Caki2 (cell line): ENCODE results near the gene TSPAN18. TPM values are rescaled to one million over a fixed set of nuclear protein-coding genes. Genes with fewer than 3 reads are reported as not detected.

Experiments
- DNase-seq: peaks from one replicate; pipeline ENCODE4 v3.0.0-alpha.2; 2015; ENCODE audit warnings: low read depth
- in situ Hi-C: cut with HindIII; loops from 2 replicates; pipeline ENCODE4 v1.10.0; 2016; ENCODE audit warnings: low sequenced_read_pairs, low pct_unique_long_range_greater_than_20kb, mixed read lengths
- total RNA-seq: library from RNA; depleted of rRNA; stranded (reverse); fragments of >200 nt; shearing (Covaris generic); gene quantifications from 2 replicates; pipeline ENCODE4 v1.2.3, GENCODE V29; 2014; ENCODE audit warnings: low replicate concordance

TSPAN18 gene
- total RNA-seq, 1 experiment from 2014 or later: not detected

- in situ Hi-C loops: loop anchor here (25.0 kb wide), 1 partner anchor 186 kb away; no protein-coding TSS in a partner anchor
- no peak for DNase-seq
These were observed 199.3 kb downstream of the TSPAN18 start for GRCh38 chr11:44926036-44926435.

GRCh38 chr11:44927174-44927661, 200.5 kb downstream of the TSPAN18 start:
- in situ Hi-C loops: loop anchor here (25.0 kb wide), 1 partner anchor 185 kb away; no protein-coding TSS in a partner anchor

DNA sequence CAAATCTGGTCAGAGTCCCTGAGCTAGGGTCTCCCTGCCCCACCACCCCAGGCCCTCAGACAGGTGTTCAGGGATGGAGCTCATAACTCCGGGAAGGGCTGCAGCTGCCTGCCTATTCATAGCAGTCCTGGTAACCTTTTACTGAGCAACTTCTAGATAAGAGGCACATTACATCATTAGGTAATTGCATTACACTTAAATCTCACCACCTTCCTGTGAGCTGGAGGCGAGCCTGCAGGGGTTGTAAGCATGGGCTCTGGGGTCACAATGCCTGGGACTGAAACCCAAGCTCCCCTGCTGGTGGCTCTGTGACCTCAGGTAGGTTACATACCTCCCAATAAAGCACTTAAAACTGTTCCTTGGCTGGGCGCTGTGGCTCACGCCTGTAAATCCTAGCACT, 201.4 kb downstream of the TSPAN18 start:
- in situ Hi-C loops: loop anchor here (25.0 kb wide), 1 partner anchor 184 kb away; no protein-coding TSS in a partner anchor
- no peak for DNase-seq

More at GRCh38 chr11:44927174-44927661, 200.5 kb downstream of the TSPAN18 start:
- DNase-seq: peak; percentile 44

DNA sequence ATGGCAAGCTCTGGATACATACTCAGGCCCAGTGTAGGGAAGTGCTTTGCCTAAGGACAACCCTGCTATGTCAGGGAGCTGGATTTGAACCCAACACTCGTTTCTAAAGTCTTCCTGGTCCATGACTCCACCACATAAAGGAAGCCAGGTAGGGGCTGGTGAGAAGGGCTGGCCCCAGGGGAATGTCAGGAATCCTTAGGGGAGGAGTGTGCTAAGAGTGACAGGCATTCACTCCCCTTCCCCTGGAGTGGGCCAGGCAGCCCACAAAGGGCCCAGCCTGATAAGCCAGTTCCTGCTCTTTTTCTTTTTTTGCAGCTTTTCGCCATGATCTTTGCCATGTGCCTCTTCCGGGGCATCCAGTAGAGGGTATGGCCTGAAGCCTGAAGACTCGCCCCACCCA, 202.1 kb downstream of the TSPAN18 start:
- DNase-seq: no peak
- in situ Hi-C loops: loop anchor here (25.0 kb wide), 1 partner anchor 183 kb away; no protein-coding TSS in a partner anchor

- in situ Hi-C loops: loop anchor here (25.0 kb wide), 1 partner anchor 182 kb away; no protein-coding TSS in a partner anchor
- no peak for DNase-seq
These were observed 204.0 kb downstream of the TSPAN18 start for GRCh38 chr11:44930588-44931302.

- no peak for DNase-seq
- in situ Hi-C loops: loop anchor here (25.0 kb wide), 1 partner anchor 181 kb away; no protein-coding TSS in a partner anchor
These were observed 204.7 kb downstream of the TSPAN18 start for GRCh38 chr11:44931466-44931865.

- in situ Hi-C loops: loop anchor here (25.0 kb wide), 1 partner anchor 178 kb away; no protein-coding TSS in a partner anchor
- DNase-seq: no peak
These were observed 207.3 kb downstream of the TSPAN18 start for GRCh38 chr11:44934110-44934509.

GRCh38 chr11:44934735-44935250, 208.0 kb downstream of the TSPAN18 start:
- DNase-seq: no peak
- in situ Hi-C loops: loop anchor here (25.0 kb wide), 1 partner anchor 178 kb away; no protein-coding TSS in a partner anchor

DNA sequence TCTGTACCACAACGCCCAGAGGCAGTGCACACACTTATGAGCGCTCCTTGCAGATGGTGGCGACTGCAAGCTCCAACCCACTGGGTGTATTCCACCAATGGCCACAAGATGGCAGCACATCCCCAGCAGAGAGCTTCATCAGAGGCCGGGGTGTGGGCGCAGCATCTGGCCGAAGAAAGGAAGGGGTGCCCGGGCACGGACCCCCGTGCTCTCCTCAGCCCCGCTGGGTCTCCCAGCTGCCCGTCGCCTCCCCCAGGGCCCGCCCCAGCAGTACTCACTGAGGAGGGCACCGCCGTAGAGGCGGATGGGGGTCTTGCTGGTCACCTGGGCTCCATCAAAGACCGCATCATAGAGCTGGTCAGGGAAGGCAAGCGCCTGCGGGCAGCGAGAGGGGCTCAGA, 209.8 kb downstream of the TSPAN18 start:
- in situ Hi-C loops: loop anchor here (25.0 kb wide), 1 partner anchor 176 kb away; no protein-coding TSS in a partner anchor
- DNase-seq: peak; percentile 56

GRCh38 chr11:44936951-44937543, 210.3 kb downstream of the TSPAN18 start:
- DNase-seq: no peak
- in situ Hi-C loops: loop anchor here (25.0 kb wide), 1 partner anchor 175 kb away; no protein-coding TSS in a partner anchor

DNA sequence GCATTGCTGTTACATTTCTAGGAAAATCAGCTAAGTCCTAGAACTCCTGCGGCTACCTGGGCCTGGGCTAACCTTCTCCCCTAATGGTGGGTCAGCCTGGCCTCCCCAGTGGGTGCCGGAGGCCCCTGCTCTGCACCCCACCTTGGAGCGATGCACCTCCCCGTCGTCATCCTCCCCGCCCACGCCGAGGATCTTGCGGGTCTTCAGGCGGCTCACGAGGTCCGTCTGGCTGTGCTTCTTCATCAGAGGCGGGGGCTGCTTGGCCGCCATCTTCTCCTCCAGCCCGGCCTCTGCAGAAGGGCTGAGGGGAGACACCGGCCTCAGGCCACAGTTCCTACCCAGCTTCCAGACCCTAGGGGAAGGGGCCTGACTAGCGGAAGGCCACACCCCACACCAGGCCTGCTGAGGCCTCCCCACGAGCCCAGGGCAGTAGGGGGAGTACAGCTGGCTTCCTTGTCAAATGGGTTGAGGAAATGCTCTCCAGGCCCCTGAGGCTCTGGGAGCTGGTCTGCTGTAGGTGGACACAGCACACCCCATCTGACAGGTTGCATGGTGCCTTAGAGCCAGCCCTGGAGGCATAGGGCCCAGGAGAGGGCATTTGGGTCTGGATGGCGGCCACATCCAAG, 211.4 kb downstream of the TSPAN18 start:
- in situ Hi-C loops: loop anchor here (25.0 kb wide), 1 partner anchor 174 kb away; no protein-coding TSS in a partner anchor
- no peak for DNase-seq

GRCh38 chr11:44939673-44940395, 213.1 kb downstream of the TSPAN18 start:
- DNase-seq: no peak
- in situ Hi-C loops: loop anchor here (25.0 kb wide), 1 partner anchor 172 kb away; no protein-coding TSS in a partner anchor

DNA sequence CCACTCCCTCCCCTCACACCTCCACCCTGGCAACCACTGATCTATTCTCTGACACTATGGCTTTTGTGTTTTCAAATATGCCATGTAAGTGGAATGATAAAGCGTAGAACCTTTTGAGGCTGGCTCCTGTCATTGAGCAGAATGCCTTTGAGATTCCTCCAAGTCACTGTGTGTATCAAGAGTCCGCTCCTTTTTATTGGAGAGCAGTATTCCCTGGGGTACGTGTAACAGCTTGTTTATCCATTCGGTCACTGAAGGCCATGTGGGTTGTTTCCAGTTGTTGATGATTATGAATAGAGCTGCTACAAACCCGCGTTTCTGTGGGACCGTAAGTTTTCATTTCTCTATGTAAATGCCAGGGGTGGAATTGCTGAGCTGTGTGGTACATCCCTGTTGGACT, 213.6 kb downstream of the TSPAN18 start:
- in situ Hi-C loops: loop anchor here (25.0 kb wide), 1 partner anchor 172 kb away; no protein-coding TSS in a partner anchor
- DNase-seq: no peak

DNA sequence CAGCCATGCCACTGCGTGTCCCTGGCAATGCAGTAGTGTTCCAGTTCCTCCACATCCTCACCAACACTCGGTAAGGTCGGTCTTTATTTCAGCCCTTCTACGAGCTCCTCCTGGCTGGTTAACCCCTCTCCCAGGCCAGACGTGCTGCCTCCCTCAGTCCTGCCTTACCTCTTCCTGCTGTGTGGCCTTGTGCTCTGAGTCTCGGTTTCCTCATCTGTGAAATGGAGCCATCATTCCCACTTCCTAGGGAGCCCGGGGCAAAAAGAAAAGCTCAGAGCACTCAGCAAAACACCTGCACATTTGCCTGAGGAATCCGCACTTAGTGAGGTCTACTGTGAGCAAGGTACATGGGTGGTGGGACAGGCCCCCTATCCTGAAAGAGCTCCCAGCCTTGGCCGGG, 214.1 kb downstream of the TSPAN18 start:
- no peak for DNase-seq
- in situ Hi-C loops: loop anchor here (25.0 kb wide), 1 partner anchor 171 kb away; no protein-coding TSS in a partner anchor

DNA sequence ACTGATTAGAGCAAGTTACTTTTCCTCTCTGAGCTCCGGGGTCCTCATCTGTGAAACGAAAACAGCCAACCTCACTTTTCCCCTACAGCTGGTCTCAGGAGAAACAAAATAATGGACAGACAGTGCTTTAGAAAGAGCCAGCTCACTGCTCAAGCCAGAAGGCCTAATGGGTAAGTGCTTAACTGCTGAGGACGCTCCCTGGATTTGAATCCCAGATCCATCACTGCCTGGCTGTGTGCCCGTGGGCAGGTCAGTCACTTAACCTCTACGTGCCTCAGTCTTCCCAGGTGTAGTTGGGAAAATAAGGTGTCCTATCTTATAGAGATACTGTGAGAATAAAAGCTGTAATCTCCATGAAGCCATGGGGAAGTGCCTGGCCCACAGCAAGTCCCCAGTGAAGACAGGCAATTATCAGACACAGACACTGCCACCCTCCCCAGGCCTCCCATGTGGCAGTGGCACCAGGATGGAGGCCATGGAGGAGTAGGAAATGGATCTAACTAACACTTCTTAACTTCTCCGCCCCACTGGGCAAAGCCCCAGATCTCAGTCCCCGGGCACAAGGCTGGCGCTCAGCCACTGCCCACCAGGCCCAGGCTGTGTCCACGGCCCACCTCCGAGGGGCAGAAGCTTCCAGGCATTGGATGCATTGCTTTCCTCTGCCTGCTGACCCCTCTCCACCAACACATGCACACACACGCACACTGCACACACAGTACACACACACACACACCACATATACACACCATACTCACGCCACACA, 214.7 kb downstream of the TSPAN18 start:
- in situ Hi-C loops: loop anchor here (25.0 kb wide), 1 partner anchor 171 kb away; no protein-coding TSS in a partner anchor
- DNase-seq: no peak

DNA sequence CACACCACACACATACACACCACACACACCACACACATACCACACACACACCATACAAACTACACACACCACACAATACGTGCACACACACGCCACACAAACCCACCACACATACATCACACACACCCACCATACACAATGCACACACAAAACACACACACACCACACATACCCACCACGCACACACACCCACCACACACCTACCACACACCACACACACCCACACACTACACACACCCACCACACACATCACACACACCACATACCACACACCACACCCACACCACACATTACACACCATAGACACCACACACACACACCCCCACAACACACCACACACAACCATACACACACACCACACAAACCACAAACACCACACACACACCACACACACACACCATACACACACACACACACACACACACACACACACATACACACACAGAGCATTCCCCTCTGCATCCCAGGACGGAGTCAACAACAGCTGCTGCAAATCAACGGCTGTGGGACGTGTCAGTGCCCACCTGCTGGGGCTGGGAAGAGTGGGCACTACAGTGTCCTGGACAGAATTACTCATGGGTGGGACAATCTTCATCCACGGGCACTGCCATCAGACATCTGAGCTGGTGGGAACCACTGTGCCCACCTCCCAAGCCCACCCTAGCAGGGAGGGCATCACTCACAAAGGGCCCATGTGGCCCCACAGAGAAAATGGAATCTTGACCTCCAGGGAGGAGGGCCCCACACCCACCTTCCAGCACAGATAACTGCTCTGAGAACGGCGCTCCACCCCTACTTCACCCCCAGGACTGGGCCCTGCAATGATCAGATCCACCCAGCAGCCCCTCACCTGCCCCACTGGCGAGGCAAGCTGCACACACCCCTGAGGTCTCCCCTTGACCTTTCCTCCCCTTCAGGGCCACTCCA, 215.5 kb downstream of the TSPAN18 start:
- no peak for DNase-seq
- in situ Hi-C loops: loop anchor here (25.0 kb wide), 1 partner anchor 170 kb away; no protein-coding TSS in a partner anchor
